GM20000 (cell line): ENCODE results near the gene CDK9.

Experiments
- DNase-seq: peaks from one replicate; pipeline ENCODE4 v3.0.0; 2012; ENCODE audit warnings: low spot score
- CTCF ChIP-seq: IDR thresholded peaks from 2 replicates; pipeline ENCODE4 v1.5.1; 2012; ENCODE audit warnings: mild to moderate bottlenecking, control low read depth; ENCODE audit errors: extremely low read depth, missing control alignments

The CDK9 gene

GRCh38 chr9:127791085-127791484 lies 5.3 kb downstream of the CDK9 start:
- DNase-seq: no peak

DNA sequence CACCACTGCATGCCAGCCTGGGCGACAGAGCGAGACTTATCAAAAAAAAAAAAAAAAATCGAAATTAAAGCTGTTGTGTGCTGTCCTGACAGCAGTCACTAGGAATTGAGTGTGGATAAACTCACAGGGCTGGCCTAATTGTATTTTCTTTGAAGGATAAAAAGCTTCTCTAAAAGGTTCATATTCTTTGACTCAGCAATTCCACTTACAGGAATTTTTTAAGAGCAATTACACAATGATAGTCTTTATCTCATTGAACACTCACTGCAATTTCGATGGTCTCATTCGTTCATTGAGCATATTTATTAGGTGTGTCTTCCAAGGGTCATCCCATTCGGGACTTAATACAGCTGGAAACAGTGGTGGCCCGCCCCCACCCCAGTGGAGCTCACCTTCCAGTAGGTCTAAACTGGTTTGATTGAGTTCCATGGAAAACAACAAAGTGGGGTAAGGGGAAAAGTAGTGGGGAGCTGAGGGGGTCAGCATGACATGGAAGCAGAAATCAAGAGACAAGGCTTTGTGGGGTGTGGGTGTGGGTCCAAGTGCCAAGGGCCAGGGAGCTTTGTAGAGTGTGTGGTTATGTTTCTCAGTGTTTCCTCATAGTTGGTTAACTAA lies 6.7 kb downstream of the CDK9 start:
- no peak for DNase-seq
- no peak for TF ChIP-seq CTCF

More at GRCh38 chr9:127791085-127791484, 5.3 kb downstream of the CDK9 start:
- no peak for TF ChIP-seq CTCF

DNA sequence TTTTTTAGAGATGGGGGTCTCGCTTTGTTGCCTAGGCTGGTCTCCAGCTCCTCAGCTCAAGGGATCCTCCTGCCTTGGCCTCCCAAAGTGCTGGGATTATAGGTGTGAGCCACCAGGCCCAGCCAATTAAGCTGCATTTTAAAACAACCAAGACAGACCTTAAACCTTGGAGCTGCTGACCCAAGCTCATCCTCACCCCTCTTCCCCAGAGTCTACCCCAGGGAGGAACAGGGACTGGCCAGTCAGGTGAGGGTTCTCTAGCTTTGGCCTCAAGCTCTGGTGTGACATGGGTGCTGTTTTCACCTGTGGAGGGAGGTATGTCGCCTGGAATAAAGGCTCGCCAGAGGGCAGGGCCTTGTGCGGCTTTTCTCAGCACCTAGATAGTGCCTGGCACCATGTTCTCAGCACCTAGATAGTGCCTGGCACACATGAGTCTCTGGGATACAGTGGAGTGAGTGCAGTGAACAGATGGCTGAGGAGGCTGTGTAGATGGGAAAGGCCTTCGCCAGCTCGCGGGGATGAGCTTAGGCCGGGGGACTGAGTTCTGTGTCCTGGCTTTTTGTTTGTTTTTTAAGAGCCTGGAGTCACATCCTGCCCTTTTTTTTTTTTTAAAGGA lies 7.4 kb downstream of the CDK9 start:
- no peak for TF ChIP-seq CTCF
- no peak for DNase-seq

GRCh38 chr9:127794001-127794791 lies 8.4 kb downstream of the CDK9 start:
- TF ChIP-seq CTCF: no peak
- no peak for DNase-seq

DNA sequence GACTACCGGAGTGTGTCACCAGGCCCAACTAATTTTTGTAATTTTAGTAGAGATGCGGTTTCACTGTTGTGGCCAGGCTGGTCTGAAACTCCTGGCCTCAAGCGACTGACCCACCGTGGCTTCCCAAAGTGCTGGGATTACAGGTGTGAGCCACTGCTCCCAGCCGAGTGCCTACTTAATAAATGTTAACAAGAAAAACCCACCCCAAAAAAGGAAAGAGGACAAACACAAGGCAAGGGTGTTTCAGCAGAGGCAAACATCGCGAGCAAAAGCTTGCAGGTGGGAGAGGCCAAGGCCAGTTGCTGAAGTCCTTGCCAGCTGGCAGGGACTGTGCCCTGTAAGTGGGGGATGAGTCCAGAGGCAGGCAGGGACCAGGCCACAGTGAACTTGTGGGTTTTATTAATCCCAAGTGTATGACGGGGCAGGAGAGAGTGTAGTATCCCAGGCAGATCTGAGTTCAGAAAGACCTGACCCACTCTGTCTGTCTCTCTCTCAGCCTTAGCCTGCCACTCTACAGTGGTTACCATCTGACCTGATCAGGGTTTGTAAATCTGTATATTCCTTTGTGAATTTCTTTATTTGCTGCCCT lies 10.5 kb downstream of the CDK9 start:
- TF ChIP-seq CTCF: no peak
- DNase-seq: no peak

DNA sequence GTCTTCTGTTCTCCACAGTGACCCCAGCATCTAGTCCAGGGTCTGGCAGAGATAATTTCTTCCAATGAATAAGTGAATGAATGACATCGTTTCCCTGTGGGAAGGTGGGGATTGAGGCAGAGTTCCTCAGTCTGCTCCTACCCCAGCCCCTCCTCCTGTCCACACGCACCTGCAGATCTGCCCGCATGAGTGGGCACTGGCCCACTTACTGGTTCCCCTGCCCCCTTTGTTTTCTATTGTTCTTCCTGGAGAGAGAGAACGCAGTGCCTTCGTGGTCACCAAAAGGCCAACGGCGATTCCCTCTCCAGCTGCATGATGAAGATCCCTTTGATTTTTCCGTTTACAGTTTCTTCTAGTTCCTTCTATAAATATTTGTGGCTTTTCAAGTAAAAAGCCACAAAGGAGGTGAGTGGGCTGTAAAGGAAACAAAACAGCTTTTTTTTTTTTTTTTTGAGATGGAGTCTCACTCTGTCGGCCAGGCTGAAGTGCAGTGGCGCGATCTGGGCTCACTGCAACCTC lies 11.1 kb downstream of the CDK9 start:
- TF ChIP-seq CTCF: no peak
- DNase-seq: peak; percentile 30
